NCI-H2227 (cell line): Measurements from ENCODE around the gene PMFBP1.
A peak's percentile ranks its signal among the peaks of the same experiment; 100 is the strongest.
"Not testable (repeated sequence)": the region's sequence is repeated elsewhere in the genome, so short reads cannot be mapped to it uniquely, and the experiment has no call there.

Source experiments
- DNase-seq: peaks from one replicate; lab custom pipeline; 2025; ENCODE audit not compliant: unreplicated experiment; lab: John Stamatoyannopoulos, UW

The PMFBP1 gene

DNA sequence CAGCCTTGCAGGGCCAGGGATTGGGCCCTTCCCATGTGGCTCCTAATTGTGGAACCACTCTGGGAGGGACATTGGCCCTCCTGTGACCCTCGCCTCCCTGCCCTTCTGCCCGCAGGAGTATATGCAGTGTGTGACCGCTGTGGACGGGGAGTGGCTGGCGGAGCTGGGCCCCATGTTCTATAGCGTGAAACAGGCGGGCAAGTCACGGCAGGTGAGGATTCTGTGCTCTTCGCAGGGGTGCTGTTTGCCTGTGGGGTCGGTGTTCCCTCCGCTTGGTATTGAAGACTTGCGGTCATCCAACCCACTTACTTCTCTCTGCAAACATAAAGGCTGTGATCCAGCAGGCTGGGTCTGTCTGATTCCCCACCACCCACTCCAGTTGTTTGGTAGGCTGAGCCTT, 62.7 kb downstream of the PMFBP1 start:
- no peak for DNase-seq

DNA sequence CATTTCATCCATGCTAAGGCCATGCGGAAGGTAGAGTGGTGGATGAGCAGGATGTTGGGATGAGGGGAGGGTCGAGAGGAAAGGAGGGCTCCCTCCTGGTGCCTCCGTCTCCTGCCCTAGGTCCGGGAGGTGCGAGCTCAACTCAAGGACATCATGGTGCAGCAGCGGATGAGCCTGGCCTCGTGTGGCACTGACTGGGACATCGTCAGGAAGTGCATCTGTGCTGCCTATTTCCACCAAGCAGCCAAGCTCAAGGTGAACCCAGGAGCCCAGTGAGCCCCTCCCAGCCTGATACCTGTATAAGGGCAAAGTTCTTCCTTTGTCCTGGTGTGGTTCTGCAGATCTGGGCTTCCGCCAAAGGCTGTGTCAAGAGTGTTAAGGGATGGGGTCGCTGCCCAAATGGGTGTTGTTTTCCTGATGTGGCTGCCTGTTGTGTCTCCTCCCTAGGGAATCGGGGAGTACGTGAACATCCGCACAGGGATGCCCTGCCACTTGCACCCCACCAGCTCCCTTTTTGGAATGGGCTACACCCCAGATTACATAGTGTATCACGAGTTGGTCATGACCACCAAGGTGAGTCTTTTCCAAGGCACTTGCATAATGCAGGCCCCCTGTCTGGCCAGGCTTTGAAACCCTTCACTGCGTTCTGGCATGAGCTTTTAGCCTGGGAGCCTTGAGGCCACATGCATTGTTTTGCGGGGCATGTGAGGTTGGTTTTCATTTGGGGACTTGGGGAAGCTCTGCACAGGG, 63.4 kb downstream of the PMFBP1 start:
- DNase-seq = no peak

DNA sequence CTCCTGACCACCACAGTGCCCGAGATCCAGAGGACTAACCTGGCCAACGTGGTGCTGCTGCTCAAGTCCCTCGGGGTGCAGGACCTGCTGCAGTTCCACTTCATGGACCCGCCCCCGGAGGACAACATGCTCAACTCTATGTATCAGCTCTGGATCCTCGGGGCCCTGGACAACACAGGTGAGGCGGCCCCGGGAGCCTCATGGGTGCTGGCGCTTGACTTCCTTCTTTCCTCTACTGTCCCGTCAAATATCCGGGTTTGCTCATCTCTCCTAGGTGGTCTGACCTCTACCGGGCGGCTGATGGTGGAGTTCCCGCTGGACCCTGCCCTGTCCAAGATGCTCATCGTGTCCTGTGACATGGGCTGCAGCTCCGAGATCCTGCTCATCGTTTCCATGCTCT, 64.6 kb downstream of the PMFBP1 start:
- no peak for DNase-seq

DNA sequence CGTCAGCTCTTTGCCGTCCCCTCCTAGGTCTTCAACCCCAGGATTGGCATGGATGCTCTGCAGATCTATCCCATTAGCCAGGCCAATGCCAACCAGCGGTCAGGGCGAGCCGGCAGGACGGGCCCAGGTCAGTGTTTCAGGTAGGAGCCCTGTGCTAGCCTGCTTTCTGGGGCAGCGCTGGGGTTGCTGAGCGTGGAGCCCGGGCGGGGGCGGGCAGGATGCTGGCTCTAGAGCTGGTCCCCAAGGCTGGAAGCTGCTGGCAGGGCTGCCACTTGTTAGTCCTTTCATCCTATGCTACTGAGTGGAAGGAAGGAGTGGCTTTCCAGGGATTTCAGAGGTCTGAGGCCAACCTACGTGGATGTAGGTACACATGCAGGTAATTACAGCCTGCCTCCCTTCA, 66.0 kb downstream of the PMFBP1 start:
- DNase-seq = no peak

DNA sequence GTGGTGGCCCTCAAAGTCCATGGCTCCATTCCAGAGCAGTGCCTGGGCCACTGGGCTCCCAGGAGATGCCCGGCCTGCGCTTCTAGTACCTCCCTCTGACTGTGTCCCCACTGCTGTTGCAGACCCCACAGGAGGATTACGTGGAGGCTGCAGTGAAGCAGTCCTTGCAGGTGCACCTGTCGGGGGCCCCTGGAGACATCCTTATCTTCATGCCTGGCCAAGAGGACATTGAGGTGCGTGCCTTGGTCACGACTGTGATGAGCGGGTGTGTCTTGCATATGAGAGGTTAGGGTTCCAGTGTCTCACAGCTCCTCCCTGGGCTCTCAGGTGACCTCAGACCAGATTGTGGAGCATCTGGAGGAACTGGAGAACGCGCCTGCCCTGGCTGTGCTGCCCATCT, 67.0 kb downstream of the PMFBP1 start:
- DNase-seq = no peak

DNA sequence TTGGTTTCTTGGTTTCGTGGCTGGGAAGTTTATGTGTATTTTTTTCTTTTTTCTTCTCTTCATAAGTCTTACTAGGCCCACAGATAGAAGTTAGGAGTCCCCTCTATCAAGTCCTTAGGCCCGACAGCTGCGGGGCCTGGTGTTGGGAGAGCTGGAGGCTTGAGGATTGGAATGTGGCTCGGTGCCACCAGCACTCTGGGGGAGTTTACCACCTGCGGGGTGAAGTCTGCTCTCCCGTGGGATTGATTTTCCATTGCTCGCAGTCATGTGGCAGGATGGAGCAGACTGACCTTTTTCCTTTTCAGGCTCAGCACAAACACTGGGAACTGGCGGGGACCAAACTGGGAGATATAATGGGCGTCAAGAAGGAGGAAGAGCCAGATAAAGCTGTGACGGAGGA, 70.8 kb downstream of the PMFBP1 start:
- no peak for DNase-seq

DNA sequence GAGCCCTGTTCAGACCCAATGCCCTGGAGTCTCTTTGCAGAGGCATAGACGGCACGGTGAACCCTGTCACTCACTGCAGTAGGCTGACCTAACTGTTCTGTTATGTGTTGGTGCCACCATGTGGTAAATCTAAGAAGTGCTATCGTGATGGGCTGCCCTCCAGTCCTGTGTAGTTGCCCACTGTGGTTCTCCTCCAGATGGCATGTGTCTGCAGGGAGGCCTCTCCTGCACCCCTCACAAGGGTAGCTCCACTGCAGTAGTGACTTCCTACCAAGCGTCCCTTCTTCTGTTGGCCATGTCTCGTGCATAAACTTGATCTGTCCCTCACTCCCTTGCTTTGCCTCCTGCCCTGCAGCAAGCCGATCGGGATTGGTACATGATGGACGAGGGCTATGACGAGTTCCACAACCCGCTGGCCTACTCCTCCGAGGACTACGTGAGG, 72.6 kb downstream of the PMFBP1 start:
- peak; percentile 60 for DNase-seq

DNA sequence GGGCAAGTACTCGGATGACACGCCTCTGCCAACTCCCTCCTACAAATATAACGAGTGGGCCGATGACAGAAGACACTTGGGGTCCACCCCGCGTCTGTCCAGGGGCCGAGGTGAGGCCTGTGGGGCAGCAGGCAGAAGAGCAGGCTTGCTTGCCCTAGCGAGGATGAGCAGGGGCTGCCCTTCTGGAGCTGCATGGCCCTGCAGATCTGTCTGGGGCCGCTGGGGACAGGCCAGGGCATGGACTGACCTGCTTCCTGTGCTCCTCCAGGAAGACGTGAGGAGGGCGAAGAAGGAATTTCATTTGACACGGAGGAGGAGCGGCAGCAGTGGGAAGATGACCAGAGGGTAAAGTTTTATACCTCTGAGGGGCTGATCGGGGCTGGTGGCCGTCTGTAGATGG, 73.0 kb downstream of the PMFBP1 start:
- no peak for DNase-seq

DNA sequence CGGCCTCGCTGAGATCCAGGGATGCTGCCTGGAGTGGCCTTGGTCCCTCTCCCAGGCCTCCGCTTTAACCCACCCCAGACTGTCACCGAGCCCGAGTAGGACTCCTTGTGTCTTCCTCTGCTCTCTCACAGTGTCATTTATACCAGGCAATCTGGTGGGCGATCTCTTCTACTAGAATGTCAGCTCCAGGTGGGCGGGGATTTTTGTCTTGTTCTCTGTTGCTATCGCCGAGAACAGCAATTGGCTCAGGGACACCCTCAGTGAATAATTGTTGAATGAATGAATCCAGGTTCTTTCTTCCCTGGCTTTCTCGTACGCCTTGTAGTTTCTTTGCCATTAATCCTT, 77.7 kb downstream of the PMFBP1 start:
- DNase-seq = peak; percentile 24

DNA sequence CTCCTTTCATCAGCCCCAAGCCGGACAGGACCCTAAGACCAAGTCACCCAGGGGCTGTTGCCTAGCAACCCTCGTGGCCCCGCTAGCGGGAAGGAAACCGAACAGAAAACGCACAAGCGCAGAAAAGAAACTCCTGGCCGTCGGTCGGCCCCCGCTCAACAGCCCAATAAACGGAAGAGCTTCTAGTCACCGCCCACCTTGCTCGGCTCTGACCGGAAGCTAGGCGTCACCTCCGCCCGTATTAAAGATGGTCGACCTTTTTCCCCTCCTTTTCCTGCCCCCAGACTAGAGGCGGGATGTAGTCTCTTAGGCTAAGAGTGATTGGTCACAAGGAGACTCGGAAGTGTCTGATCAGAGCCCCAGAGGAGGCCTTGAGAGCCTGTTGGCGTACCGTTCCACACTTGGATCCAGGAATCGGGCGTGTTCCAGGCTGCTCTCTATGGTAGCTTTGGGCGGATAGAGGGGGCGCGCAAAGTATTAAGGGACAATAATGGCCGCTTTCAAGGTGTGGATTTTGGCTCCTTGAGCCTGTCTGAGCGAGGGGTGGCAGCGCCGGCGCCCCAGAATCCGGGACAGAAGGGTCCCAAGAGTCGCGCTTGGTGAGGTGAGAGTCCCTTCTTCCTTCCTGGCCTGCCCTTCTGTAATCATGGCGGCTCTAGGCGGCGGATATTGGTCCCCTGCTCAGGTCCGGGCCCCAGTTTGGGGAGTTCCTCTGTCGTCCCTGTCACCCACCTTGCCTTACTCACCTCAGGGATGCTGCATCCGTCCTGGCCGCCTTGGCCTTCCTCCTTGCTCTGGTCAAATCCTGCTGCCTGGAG, 78.3 kb downstream of the PMFBP1 start, which contains the start of the genes DHX38 and TXNL4B:
Gene DHX38, plus strand, starts transcription at position 400 of the 818 bp plus-strand sequence. CDS start 2,311 bp downstream, outside the sequence.
Gene TXNL4B, minus strand, starts transcription at position 173 of the 818 bp plus-strand sequence. CDS start 2,871 bp downstream, outside the sequence.
- peak; percentile 96 for DNase-seq

DNA sequence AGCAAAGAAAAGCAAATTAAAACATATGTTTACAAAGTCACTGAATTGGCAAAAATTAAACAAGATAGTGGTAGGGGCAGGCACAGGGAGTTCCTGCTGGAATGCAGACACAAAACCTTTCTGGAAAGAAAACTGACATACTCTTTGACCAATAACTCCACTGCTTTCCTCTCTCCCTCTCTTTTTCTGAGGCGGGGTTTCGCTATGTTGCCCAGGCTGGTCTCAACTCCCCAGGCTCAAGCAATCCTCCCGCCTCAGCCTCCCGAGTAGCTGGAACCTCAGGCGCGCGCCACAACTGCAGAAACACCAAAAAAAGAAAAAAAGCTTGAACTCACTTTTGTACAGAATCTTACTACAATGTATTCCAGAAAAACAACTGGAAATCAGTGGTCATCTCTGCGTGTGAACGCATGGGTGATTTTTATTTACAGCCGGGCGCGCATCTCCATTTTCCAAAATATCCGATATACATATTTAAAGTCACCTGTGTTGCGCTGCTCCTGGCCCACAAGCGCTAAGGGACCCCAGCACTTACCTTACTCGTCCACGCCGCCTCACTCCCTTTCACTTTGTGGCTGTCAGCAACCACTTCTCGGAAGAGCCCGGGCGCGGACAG, 79.0 kb downstream of the PMFBP1 start:
- DNase-seq = peak; percentile 27

DNA sequence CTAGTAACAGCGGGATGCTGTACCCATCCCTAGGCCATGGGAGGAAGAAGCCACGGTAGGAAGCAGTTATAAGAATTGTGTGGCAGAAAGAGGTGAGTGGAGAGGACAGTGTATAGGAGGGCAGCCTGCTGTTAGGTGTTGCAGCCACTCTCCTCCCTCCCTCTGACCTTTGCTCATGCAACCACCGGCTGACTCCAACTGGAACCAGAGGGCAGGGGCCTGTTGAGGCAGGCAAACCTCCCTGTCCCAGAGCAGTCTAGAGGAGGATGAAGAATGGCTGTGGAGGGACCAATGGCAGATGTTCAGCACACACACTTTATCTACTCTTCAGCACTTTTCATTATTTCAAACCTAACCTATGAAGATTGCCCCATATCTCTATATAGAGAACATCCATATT, 80.7 kb downstream of the PMFBP1 start:
- DNase-seq = no peak

DNA sequence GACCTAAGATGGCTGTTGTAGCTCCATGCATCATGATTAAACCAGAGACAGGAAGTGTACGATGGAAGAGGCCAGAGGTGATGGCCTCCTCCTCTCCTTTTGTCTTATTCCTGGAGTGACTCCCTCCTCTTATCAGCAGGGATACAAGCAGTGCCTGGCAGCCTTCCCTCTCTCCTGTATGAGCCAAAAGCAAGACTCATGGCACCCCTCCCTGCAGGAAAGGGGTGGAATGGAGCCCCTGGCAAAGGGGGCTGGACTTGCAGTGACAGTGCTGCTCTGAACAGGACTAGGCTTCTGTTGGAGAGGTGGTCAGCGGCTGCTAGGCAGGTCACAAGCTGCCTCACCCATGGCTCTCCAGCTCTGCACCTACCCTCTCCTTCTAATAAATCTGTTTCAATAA, 87.0 kb downstream of the PMFBP1 start:
- DNase-seq = no peak

DNA sequence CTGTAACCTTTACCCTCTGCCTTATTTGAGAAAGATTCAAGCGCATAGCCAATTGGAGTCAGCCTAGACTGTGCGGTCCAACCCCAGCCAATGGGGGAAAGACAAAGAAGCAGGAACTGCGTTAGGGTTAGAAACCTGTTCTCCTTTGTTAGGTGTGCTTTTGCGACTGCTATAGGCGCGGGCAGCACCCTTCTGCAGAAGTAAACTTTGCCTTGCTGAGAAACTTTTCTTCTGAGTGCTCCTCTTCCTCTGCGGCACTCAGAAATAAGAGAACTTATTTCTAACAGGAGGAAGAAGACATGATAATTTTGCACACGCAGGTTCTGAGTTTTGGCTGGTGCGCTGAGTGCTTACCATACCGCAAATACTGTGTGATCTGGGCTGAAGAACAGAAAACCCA, 87.5 kb downstream of the PMFBP1 start:
- no peak for DNase-seq

DNA sequence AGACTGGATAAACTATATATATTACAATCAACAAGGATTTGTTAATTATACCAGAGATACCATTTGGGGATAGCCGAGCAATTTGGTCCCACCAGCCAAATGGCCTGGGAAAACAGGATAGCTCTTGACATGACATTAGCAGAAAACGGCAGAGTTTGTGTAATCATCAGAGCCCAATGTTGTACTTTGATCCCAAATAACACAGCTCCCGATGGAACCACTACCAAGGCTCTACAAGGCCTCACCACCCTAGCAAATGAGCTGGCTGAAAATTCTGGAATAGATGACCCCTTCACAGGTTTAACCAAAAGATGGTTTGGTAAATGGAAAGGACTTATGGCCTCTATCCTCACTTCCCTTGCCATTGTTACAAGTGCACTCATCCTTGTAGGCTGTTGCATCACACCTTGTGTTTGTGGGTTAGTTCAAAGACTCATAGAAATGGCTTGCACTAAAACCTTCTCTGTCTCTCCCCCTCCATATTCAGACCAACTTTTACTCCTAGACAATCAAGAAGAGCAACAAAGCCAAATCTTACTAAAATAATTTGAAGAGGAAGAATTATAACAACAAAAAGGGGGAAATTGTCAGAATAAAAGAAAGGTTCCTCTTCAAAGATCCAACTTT, 88.1 kb downstream of the PMFBP1 start:
- DNase-seq = no peak

DNA sequence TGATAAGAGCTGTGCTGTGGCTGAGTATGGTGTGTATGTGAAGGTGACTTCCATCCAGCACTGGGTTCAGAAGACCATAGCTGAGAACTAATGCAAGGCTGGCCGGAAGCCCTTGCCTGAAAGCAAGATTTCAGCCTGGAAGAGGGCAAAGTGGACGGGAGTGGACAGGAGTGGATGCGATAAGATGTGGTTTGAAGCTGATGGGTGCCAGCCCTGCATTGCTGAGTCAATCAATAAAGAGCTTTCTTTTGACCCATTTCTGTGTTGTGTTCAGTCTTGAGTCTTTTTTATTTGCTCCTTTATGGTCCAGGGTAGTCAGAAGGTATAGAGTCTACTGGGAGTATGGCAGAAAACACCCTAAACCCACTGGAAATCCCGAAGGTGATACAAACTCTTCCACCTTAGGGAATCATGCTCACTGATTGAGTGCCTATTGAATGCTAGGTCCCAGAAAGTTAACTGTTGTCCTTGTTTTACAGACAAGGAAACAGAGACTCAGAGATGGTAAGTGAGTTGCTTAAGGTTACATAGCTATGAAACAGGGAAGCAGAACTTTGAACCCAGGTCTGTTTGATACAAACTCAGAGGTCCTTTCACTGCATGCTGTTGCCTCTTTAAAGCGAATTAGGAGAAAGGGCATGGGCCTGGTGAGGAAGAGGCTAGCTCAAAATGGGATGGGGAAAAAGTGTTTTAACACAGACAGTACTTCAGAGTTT, 94.8 kb downstream of the PMFBP1 start:
- DNase-seq = not testable (repeated sequence)

DNA sequence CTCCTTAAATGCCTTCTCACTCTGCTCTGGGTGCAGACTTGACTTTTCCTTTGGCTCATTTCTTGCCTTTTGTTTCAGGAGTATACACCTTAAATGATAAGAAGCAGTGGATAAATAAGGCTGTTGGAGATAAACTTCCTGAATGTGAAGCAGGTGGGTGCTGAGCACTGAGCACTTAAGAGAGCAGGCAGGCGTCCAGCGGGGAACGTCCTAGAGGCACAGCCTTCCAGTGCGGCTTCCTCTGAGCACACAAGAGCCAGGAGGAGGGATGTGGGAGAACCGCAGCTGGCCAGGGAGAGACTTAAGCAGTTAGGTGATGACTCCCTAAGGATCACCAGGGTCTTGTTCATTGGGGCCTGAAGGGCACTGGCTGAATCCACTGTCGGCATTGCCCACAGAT, 96.9 kb downstream of the PMFBP1 start:
- DNase-seq = not testable (repeated sequence)

DNA sequence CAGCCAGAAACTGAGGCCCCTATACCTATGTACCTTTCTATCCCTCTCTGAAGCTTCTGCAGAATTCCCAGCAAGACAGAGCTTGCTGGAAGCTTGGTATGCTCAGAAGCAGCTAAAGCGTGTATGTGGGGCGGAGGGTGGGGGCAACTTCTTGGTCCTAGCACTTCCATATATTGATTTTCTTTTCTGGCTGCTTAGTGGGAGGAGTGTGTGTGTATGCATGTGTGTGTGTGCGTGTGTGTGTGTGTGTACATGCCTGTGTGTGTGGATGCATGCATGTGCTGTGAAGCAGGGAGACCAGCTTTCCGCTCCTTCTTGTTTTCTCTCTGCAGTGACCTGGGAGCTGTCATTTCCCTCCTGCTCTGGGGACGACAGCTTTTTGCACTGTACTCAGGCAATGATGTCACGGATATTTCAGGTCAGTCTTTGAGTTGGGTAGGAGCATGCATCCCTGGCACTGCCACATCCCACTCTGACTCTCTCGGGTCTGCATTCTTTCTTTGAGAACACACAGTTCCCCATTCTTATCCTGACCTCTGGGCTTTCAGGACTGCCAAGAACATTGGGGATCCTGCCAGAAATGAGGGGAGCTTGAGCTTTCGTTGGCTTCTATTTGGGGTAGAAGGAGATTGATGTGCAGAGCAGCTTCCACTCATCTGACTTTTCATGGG, 98.3 kb downstream of the PMFBP1 start:
- no peak for DNase-seq

DNA sequence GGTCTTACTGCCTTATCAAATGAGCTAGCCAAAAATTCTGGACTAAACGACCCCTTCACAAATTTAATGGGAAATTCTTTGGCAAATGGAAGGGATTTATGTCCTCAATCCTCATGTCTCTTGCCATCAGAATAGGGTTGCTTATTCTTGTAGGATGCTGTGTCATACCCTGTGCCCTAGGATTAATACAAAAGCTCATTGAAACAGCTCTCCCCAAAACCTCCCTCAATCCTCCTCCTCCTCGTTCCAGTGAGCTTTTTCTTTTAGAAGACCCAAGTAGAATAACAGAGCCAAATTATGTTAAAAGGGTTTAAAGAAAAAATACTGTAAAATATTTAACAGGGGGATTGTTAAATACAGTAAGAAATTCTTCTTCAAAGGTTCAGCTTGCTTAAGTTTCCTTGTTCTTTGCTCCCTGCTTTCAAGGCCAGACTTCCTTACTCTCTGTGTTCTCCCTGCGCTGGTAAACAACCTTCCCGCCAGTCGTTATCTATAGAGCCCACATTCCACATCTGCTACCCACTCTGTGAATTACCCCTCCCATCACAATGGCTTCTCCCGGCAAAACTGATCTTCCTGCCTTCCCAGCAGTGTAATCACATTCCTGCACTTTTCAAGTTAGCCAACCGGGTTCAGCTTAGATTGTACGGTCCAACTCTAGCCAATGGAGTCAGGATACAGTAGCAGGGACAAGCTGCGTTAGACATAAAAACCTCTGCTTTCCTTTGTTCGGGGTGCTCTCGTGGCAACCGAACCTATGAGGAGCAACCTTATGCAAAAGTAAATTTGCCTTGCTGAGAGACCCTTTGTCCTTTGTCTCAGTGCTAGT, 99.2 kb downstream of the PMFBP1 start:
- DNase-seq = no peak
